ELR (cell line): ENCODE measurements around the gene ZDHHC17.

Experiments
- DNase-seq: peaks from one replicate; pipeline ENCODE4 v3.0.0-alpha.2; 2015; ENCODE audit warnings: low read depth

Gene ZDHHC17

DNA sequence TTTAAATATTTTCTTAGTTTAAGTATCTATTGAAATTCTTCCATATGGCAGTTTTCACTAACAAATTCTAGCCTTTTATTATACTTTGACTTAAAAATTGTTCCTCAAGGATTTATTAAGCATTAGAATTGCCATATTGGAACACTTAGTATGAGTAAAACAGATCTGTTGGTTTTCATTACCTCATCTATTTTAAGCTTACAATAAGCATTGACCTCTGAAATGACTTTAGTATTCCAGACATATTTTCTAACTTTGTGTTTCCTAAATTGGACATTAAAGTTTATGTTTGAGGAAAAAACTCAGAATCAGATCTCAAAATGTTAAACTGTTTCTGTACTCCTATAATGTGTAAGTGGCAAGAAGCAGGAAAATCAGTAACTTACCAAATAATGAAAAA lies 66.5 kb downstream of the ZDHHC17 start:
- no peak for DNase-seq

DNA sequence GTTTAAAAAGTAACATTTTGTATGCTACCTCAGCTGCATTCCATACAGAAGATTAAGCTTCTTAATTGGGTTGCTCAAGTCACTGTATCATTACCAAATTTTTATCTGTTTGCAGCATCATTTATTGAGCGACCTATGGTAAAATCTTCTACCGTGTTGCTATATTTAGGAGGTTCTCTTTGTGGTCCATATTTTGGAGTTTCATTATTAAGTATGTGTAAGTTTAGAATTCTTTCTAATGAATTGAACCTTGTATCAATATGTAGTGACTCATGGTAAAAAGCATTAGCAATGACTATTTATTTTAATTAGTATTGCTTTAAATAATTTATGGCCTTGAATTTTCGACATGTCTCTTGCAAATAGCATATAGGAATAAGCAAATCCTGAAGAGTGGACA lies 72.7 kb downstream of the ZDHHC17 start:
- no peak for DNase-seq

DNA sequence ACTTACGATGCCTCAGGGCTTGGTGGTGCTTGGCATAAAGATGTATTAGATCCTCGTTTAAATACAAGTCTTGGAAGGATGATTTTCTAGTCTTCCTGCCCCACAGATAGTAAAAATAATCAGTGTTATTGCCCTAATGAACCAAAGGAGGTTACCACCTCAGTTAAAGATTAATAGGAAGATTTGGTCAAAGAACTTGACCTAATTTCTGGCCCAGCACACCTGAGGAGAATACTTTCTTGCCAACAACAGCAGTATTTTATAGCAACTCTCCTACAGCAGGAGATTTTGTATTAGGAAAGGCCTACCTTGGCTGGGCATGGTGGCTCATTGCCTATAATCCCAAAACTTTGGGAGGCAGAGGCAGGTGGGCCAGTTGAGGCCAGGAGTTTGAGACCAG lies 83.3 kb downstream of the ZDHHC17 start:
- DNase-seq = no peak

DNA sequence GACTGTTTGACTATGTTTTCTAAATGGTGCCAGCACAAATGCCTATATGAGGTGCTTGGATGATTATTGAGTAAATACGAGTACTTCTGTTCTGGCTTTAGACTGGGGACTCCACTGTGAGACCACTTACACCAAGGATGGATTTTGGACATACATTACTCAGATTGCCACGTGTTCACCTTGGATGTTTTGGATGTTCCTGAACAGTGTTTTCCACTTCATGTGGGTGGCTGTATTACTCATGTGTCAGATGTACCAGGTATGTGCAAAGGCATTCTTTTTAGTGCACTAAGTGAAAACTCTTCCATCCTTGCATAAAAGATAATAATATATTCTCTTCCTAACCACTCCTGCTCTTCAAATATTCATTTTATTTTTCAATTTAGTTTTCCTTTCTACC lies 84.2 kb downstream of the ZDHHC17 start:
- DNase-seq = no peak

DNA sequence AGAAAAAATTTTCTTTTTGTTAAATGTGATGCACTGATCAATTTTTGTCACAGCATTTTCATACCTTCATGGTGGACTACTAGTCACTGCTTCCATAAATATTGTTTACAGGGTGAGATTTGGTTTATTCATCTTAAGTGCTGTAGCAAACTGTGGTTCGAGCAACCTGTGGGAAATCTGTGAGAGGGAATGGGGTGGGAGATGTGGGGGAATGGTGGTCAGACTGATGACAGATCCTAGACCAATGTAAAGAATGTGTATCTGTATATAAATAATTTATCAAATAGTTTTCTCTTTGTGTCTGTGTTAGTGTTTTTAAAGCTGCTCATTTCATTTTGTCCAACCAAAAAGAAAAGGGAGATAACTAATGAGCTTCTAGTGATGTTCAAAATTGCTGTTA lies 88.2 kb downstream of the ZDHHC17 start:
- DNase-seq = no peak

DNA sequence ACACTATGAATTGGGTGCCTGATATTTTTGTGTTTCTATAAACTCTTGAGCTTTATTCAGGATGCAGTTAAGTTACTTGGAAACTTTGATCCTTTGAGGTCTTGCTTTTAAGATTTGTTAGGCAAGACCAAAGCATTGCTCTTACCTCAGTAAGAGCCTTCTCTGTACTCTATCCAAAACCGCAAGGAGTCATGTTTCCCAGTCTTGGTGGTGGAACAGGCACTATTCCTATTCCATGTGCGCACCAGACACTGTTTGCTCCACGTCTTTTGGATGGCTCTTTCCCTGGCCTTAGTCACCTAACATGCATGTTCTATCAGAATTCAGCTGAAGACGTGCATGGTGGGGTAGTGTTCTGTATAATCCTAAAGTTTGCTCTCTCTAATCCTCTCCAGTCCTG lies 91.4 kb downstream of the ZDHHC17 start:
- no peak for DNase-seq

DNA sequence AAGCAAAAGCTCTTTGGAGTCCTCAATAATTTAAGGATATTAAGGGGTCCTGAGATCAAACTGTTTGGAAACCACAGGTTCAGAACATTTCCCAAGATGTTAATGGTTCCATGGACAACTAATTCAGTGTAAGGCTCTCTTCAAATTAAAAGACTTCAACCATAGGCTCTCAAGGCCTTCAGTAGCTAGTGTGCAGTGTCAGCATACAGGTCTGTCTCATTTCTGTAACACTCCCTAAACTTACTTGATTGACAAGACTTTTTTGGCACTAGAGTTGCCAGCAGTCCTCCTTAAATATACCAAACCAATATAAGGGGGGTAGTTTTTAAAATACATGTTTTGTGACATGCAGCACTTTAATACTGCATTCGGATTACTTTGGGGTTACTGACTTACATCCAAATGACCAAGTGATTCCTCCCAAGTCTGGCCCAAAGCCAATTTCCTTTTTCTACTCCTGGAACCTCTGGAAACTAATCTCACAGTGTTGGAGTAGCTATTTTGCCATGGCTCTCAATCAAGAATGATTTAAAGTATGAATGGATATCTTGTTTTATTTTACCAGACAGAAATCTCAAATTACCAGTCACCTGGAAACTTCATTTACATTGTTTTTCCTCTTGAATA lies 92.2 kb downstream of the ZDHHC17 start:
- DNase-seq = no peak

DNA sequence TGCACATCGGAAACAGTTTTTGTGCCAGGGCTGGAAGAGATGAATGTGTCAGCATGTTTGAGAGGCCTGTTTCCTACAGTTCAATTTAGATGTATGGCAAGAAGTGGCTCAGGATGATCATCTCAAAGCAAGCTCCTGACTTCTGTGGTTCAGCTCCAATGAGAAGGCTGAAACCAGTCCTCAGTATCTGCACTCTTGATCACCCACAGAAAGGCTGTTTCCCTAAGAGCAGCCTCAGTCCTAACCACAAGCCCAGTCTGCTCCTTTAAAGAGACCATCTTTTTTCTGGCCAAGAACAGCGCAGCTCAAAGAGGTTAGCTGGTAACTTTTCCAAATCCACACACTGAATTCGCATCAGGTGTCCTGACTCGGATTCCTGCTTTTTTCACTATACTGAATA lies 95.7 kb downstream of the ZDHHC17 start:
- no peak for DNase-seq

DNA sequence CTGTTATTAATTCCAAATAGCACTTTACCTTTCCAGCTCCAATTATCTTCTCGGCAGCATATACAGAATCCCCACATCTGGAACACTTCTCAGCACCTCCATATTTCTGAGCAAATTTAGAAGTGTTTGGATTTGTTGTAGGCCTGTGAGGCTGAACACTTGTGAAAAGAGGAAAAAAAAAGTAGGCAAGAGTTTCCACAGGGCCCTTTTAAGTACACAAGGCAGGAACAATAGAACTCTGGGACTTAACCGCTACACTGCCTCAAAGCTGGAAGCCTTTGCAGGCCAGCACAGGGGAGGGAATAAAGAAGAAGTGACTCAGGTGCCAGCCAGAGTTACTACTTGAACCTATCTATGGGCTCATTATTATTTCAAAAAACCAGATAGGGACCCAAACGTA lies 96.3 kb downstream of the ZDHHC17 start:
- DNase-seq = no peak

DNA sequence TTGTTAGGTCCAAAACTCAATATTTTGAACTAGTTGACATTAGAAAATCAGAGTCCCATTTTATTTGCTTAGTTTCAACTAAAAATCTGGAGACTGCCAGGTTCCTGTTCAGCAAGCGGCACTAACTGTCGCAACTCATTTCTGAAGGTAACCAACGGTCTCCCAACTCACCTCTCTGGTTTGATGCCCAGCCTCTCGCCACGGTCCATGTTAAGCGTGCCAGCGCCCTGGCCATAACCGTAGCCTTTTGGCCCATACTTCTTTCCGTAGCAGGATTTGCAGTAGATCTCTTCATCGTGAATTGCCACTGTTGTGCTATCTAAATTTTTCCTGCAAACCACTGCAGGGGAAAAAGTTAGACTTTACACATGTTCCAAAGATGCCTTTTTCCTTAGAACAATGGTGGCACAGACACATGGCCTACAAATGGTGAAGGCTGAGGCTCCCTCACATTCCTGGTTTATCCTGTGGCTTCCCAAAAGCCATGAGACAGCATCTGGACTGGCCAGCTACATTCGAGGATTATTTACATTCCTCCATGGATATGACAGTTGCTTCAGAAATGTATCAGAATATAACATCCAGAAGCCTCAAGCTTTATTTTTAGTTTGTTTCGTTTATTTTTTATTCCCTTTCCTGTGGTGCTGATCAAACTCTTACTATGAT lies 99.2 kb downstream of the ZDHHC17 start:
- DNase-seq = peak; percentile 72

DNA sequence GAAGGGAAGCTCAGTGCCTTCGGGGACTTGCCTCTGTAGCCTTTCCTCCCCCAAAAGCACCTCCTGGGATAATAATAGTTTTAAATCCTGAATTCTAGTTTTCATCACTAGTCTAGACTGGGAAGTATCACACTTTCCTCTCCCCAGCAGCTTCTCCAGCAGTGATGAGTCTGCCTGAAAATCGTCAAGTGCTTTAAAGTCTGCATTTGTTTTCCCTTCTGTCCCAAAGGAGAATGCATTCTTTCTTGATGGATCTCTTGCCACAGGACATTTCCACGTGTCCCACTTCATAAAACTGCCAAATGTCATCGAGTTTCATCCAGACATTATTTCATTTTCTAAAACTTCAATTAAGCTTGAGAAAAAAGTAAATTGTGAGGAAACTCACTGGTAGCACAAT lies 99.9 kb downstream of the ZDHHC17 start:
- DNase-seq = peak; percentile 13

DNA sequence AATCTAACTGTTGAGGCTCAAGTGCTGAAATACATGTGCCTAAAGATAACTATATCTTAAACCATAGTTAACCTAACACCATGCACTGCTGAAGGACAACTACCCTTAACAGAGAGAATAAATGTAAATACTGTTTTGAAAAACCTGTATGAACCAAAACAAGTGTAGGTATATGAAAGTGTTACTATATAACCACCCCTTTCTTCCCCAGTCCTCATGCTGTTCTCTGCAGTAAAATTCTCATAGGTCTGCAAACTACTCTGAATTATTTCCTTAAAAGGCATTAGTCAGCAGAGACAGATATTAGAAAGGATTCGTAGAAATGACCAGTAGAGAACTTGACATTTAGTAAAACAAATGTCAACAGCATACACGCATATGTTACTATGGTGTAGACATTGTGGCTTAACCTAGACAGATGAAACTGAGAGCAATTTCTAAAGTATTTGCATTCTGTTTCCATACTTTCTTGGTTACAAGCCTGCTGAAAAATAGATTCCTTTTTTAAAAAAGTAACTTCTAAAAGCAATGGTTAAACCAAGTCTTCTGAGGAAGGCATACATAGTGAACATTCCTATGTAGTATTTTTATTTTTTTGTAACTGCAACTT lies 101.0 kb downstream of the ZDHHC17 start:
- no peak for DNase-seq

DNA sequence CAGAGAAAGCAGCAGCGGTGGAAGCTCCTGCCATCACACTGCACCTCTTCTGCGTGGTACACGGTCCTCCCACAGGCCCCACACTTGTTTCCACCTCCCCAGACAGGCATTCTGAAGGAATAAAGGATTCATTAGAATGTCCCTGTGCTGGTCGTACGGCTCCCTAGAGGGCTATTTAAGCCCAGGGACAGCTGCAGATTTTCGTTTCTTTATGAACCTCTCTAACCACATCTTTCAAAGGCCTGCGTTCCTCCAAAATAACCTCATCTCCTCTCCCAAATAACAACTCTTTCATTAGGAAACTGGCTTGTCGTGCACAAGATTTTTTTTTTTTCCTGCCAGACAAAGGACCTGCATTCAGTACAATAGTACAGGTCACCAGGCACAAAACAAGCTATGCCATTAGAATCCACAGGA lies 102.2 kb downstream of the ZDHHC17 start:
- no peak for DNase-seq

DNA sequence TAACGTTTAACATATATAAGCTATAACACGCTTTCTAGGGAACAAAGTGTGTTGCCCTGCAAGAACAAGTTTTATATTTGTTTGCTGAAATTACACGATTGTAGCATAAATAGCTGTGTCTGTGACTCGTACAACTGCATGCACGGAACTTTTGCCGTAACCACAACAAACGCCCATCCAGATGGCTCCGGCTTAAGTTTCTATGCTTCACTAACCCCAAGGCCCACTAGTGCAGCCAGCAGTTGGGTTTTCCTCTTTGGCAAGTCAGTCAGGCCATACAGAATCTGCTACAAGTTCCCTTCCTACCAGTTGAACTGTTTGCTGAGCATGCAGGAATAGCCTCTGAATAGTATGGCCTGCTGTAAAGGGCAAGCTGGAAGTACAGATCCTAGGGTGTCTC lies 102.8 kb downstream of the ZDHHC17 start:
- no peak for DNase-seq

DNA sequence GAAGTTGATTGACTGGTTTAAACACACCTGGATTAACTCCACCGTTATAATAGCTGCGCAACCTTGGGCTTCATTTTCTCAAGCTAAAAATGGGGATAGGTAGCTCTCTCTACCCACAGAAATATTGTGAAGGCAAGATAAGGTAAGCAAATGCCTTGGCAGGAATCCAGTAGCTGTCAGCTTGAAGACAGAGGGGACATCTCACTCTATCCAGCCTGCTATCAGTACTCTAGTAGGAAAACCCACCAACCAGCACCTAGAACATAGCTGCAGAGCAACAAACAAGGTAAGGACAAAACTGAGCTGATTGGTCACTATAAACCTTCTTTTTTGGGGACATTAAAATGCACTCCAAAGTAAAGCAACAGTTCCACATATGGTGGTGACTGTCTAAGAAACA lies 107.2 kb downstream of the ZDHHC17 start:
- no peak for DNase-seq

DNA sequence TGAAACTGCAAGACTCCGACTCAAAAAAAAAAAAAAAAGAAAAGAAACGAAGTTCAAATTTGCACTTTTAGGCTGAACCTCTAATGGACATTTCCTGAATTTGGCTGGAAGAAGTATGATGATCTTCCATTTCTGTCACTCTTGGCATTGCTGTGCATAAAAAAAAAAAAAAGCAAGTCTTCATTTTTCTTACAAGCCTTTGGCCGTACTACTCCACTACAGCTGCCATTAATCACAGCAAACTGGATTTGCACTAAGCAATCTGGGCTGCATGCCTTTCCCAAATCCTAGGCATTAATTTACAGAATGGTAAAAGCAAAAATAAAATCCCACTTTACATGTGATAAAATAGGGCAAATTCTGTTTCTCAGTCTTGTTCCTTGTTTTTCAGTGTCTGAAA lies 107.8 kb downstream of the ZDHHC17 start:
- no peak for DNase-seq

DNA sequence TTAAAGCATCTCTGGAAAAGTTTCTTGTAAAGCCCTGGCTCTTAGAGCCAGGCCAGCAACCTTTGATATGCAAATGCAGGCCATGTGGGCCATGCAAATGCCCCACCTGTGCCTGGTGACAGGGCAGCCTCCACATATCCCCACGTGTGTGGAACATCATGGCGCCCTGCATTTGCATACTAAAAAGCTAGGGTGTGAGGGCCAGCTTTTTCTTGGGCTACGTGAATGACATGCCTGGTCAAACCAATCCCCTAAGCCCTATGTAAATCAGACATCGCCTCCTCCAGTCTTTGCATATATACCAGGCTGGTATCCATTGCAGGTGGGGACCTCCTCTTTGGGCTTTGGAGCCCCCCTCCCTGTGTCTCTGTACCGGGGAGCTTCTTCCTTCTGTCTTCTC lies 108.5 kb downstream of the ZDHHC17 start:
- no peak for DNase-seq

DNA sequence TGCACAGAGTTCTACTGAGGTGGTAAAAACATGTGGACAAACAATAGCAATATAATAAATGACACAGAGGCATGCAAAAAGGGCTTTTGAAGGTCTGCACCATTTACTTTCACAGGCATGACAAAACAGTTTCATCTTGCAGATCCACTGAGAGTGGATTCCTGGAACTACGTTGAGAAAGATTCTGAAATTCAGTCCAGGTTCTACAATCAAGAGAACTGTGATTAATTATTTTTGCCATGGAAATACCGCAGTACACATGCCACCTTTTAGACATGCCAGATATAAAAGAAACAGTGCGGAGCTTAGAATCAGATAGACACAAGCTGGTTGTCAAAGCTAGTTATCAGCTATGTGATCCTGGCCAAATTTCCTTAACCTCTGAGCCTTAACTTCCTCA lies 110.1 kb downstream of the ZDHHC17 start:
- DNase-seq = no peak

DNA sequence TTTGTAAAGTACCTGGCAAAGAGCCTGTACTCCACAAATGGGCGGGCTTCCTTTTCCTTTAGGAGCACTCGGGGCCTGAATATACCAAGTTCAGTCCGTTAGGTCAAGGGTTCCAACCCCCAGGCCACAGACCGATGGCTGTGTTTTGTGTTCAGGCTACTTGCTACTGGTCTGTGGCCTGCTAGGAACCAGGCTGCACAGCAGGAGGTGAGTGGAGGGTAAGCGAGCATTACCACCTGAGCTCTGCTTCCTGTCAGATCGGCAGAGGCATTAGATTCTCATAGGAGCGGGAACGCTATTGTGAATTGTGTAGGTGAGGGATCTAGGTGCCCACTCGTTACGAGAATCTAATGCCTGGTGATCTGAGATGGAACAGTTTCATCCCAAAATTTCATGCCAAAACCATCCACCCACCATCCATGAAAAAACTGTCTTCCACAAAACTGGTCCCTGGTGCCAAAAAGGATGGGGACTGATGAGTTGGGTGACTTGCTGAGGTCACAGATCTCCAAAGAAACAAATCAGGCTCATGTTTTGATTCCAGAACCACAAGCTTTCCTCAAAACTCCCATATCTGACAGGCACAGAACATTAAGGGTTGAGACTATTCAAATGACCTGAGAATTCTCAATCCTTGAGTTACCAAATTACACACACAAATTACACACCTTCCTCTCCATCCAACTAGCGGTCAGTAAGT lies 110.7 kb downstream of the ZDHHC17 start:
- DNase-seq = no peak

DNA sequence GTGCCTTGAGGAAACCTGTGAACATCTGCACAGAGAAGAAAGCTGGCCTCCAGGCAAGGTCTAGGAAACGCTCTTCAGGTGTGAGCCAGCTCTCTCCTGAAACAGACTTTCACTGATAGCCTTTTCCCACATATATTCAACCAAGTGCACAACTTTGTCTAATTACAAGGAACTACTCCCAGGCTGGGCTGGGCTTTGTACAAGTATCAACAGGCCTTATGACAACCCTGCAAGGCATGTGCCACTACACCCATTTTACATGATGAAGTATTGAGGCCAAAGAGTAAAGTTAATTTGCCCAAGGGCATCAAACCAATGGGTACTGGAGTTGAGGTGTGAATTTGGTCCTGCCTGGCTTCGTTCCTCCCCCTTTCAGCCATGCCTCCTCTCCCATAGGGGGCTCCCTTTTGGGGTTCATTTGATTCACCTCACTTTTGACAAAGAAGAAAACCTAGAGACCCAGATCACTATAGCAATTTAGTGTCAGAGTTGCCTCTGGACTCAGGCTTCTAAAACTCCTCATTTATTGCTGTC lies 112.8 kb downstream of the ZDHHC17 start:
- no peak for DNase-seq

DNA sequence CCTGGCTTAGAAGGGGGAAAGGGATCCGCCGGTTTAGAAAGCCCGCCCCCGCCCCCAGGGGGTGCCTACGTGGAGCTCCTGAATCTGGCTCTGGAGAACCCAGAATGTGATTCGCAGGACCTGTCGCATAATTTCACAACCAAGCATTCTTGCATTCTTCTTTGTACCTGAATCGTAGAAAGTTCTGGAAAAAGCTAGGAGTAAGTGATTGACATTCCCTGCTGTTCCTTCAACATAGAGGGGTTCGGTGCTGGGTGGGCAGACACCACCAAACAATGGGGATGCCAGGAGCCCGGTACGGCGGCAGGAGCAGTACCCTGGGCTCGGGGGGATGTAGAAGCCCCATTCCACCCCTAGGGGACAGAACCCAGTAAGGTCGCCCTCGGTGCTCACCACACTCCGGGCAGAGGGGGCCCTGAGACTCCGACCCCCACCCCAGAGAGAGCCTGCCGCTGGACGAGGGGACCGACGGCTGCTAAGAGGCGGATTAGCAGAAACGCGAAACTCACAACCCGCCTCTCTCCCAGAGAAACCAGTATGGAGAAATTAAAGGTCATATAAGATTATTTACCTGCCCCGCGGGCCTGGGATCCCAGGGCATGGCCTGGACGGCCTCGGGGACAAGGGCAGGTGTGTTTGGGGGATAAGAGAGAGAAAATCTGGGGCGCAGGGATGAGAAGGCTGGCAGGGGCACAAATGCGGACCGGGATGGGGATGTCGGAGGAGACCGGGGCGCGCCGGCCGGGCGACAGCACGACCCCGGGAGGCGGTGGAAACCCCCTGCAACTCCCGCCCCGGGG lies 114.4 kb downstream of the ZDHHC17 start:
- DNase-seq = peak; percentile 58
